RWPE1 (cell line): ENCODE results near the gene PLEKHA7.

Source experiments
- CTCF ChIA-PET: fragments of 350-600 bp; sonication (Branson Sonifier 250); formaldehyde crosslinking; extraction: SDS; loops from one replicate; lab custom pipeline; 2021; lab: Yijun Ruan, JAX
- POLR2A ChIA-PET: fragments of 400-600 bp; formaldehyde crosslinking; extraction: SDS; loops from one replicate; lab custom pipeline; 2020; ENCODE audit warnings: antibody characterized with exemption; ENCODE audit not compliant: low non-redundant PET; lab: Yijun Ruan, JAX
- DNase-seq: peaks from one replicate; pipeline ENCODE4 v3.0.0; 2012; ENCODE audit warnings: low spot score
- H3K27ac ChIP-seq: fragments of 450-650 bp; 2 replicates; pipeline ENCODE4 v1.5.1; 2017
- CTCF ChIP-seq: fragments of 450-650 bp; conservative IDR thresholded peaks from 2 replicates; pipeline ENCODE4 v1.5.1; 2017; ENCODE audit warnings: low read depth, mild to moderate bottlenecking

PLEKHA7 gene

GRCh38 chr11:16764888-16765287, 249.3 kb downstream of the PLEKHA7 start:
- POLR2A ChIA-PET, result interaction anchor here (0.8 kb wide), 1 partner anchor 27 kb away, joined by 3 read pairs; no protein-coding TSS in a partner anchor
- H3K27ac ChIP-seq, result no peak overlapping the region
- no peak for DNase-seq
- no peak for TF ChIP-seq CTCF
- CTCF ChIA-PET, result interaction anchor here (0.6 kb wide), 1 partner anchor 21 kb away, joined by 3 read pairs; no protein-coding TSS in a partner anchor

DNA sequence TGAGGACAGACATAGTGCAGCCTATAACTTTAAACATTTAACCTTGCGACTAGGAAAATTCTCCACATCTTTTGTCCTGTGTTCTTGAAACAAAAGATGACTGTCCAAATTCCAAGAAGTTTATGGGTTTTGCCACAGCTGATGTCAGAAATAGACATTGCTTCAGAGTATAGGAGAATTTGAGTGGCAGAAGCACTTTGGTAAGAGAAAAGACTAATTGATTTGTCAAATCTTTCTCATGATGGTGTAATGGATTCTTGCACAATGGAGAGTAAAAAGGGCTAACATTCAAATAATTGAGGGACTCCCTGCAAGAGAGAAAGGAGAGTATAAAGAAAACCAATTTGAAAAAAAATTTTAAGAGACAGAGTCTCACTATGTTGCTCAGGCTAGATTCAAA, 250.5 kb downstream of the PLEKHA7 start:
- no peak for DNase-seq
- ChIA-PET CTCF (no interaction called here), POLR2A (no interaction called here)
- H3K27ac ChIP-seq, result no peak overlapping the region
- TF ChIP-seq CTCF, result no peak

DNA sequence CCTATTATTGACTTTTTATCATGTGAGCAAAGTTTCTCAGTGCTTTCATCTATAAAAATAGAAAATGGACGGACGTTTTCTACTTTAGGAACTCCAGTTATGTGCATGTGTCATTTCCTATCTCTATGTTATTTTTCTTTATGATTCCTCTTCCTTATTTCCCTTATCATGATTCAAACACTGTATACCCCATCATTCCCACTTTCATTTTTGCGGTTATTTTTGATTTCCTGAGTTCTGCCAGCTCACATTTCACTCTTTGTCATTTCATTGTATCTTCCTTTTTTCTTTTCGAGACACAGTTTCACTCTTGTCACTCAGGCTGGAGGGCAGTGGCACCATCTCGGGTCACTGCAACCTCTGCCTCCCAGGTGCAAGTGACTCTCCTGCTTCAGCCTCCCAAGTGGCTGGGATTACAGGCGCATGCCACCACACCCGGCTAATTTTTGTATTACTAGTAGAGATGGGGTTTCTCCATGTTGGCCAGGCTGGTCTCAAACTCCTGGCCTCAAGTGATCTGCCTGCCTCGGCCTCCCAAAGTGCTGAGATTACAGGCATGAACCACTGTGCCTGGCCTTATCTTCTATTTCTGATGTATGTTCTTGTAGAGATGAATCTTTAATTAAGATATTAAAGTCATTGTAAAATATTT, 254.2 kb downstream of the PLEKHA7 start:
- CTCF ChIA-PET, result interaction anchor here (0.6 kb wide), 1 partner anchor 27 kb away, joined by 3 read pairs; no protein-coding TSS in a partner anchor
- DNase-seq, result no peak
- POLR2A ChIA-PET, result no interaction called here
- H3K27ac ChIP-seq, result no peak overlapping the region
- no peak for TF ChIP-seq CTCF

DNA sequence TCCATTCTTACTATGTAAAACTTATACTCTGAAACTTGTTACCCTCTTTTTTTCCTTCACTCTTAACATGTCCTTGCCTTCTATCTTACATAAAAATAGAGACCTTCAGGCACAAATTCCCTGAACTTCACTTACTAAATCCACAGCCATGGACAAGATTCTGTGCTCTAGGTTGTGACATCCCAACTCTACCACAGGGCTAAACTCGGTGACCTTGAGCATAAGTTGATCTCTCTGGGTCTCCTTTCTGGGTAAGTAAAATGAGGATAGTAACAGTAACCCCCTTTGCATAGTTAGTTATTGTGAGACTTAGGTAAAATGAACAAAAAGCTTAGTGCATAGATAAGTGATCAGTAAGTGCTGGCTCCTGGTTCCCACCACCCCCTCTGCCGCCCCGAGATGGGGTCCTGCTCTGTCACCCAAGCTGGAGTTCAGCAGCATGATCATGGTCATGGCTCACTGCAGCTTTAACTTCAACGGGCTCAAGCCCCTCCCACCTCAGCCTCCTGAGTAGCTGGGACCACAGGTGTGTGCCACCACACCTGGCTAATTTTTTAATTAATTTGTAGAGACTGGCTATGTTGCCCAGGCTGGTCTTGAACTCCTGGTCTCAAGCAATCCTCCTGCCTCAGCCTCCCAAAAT, 255.7 kb downstream of the PLEKHA7 start:
- POLR2A ChIA-PET, result no interaction called here
- TF ChIP-seq CTCF, result no peak
- CTCF ChIA-PET, result interaction anchor here (0.8 kb wide), 1 partner anchor 138 kb away, joined by 8 read pairs; no protein-coding TSS in a partner anchor
- no peak overlapping the region for H3K27ac ChIP-seq
- DNase-seq, result no peak

GRCh38 chr11:16750417-16750816, 263.8 kb downstream of the PLEKHA7 start:
- H3K27ac ChIP-seq, result no peak overlapping the region
- CTCF ChIA-PET, result no interaction called here
- no peak for DNase-seq
- TF ChIP-seq CTCF, result no peak
- POLR2A ChIA-PET, result no interaction called here

DNA sequence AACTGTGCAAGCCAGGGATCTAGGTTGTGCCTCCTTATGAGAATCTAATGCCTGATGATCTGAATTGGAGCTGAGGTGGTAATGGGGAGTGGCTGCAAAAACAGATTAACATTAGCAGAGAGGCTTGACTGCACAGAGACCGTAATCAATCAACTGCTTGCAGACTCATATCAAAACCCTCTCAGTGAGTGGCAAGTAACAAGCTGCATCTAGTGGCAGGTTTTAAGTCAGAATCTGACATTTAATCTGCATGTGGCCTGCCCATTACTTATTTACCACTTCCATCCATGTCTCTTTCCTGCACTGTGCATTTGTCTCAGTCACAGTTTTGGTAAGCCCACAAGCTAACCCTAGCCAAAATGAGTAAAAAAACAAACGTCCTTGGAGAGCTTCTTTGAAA, 264.5 kb downstream of the PLEKHA7 start:
- ChIA-PET POLR2A (no interaction called here), CTCF (no interaction called here)
- TF ChIP-seq CTCF, result no peak
- no peak overlapping the region for H3K27ac ChIP-seq
- DNase-seq, result no peak
